GM21528 (cell line): Measurements from ENCODE around the gene NCS1.

Source experiments
- ATAC-seq: cut with Tn5 transposase; IDR thresholded peaks from one replicate; pipeline ENCODE4 v1.9.1; 2021; ENCODE audit warnings: mild to moderate bottlenecking, moderate library complexity; ENCODE audit not compliant: unreplicated experiment, low FRiP score

The NCS1 gene

DNA sequence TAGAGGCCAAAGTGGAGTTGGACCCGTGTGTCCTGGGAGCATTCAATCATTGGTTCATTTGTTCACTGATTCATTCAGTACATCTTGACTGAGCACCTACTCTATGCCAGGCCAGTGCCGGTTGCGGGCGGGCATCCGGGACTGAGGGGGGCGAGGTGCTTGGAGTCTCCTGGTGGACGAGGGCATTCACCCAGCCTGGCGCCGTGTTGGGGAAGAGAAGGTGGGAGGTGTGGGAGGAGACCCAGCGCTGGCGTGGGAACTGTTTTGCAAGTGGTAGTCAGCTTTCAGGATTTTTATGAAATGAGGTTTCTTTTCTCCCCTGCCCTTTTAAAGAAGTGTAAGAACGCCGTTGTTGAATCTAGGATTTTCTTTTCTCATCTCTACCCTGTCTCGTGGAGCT lies 37.2 kb downstream of the NCS1 start:
- no peak for ATAC-seq

DNA sequence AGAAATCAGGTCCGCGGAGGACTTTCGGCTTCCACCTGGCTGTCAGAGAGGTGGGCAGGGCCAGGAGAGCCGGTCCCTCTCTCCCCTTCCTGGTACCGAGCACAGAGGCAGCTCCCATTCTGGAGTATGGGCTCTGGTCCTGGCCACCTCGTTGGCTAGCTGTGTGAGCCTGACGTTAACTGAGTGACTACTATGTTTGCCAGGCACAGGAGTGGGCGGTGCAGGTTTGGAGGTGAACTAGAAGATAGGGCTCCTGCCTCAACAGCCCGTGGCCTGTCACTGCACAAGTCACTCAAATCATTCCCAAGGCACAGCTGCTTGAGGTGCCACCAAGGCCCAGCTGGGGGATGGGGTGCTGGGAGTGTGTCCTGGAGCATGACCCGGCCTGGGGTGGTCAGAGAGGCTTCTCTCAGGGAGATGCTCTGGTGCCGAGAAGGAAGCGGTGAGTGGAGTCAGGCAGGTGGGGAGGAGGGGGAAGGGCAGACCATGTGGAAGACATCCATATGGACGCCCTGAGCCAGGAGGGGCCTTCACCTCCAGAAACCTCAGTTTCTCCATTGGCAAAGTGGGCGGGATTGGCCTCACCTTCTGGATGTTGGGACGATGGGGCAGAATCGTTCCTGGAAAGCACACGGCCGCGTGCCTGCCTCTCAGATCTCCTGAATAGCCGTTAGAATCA lies 39.5 kb downstream of the NCS1 start:
- no peak for ATAC-seq

GRCh38 chr9:130212543-130213297 lies 40.5 kb downstream of the NCS1 start:
- ATAC-seq = no peak

GRCh38 chr9:130213911-130214761 lies 41.9 kb downstream of the NCS1 start:
- ATAC-seq = no peak

DNA sequence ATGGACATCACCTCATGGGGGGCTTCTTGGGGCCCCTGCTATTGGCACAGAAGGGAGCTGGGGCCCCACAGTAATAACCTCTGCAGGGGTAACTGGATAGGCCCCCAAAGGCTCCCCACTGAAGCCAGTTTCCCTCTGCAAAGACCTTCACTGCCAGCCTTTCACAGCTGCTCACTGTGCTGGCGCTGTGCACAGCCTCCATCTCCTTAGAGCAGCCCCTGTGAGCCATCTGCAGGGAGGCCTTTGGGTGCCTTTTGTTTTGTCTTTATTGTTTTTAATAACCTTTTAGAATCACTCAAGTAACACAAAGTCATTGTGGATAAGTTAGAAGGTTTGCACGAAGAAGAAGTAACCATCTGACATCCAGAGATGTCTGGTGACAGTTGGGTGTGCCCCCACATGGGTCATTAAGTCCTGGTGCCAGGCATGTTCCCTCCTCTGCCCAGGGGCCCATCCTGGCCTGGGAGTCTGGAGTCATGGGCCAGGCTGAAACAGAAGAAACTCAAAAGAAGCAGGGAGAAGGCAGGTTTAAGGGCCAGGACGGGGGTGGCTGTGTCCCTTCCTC lies 42.7 kb downstream of the NCS1 start:
- no peak for ATAC-seq

DNA sequence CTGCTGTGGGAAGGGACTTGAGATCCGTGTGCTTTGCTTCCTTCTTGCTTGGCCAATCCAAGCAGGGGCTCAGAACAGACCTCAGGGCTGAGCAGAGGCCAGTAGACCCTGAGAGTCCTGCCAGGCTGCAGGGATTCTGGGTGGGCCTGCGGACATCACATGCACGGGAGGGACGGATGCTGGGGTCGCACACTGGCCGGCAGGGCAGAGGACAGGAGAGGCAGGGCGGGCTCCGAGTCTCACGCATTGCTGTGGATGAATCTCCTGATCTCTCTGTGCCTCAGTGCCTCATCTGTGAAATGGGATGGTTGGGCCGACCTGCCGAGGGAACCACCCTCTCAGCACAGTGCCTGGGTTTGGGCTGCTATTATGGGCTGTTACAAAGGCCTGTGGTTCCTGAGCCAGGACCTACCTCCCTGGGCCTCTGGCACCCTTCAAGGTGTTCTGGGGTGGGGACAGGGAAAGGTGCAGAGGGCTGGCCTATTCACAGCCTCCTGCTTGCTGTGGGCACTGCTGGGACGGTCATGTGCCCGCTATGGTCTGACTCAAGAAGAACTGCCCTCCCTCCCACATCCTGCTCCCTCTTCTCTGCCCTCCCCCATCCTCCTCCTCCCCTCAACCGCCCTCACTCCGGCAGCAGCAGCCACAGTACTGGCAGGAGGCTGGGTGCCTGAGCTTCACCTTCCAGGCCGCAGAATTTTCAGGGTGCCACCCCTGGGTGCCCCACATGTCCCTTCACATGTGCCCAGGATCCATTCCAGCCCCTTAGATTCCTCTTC lies 43.3 kb downstream of the NCS1 start:
- no peak for ATAC-seq

DNA sequence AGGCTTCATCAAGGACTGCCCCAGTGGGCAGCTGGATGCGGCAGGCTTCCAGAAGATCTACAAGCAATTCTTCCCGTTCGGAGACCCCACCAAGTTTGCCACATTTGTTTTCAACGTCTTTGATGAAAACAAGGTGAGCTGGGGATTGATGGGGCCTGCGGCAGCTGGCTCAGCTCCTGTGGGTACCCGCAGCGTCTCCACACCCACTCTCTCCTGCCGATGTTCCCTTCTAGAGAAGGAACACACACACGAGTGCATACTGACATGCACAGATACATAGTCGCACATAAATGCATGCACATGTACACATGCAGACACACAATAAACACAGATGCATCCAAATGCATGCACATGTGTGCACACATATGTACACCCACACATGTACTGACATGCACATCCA lies 45.6 kb downstream of the NCS1 start:
- no peak for ATAC-seq

DNA sequence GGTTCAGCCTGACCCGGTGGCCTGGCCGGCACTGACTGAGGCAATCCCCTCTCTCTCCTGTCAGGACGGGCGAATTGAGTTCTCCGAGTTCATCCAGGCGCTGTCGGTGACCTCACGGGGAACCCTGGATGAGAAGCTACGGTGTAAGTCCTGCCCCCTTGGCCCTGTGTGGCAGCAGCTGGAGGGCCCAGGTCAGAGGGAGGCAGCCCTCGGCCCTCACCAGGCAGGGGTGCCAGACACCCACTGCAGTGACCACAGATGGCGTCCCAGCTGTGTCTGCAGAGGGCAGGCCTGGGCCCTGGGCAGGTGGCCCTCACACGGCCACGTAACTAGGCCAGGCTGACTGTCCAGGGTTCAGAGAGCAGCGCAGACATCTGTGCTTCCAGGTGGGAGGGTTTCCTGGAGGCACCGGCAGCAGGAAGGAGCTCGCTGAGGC lies 47.5 kb downstream of the NCS1 start:
- no peak for ATAC-seq

- ATAC-seq = no peak
Measured at GRCh38 chr9:130220352-130220751, 48.1 kb downstream of the NCS1 start.

DNA sequence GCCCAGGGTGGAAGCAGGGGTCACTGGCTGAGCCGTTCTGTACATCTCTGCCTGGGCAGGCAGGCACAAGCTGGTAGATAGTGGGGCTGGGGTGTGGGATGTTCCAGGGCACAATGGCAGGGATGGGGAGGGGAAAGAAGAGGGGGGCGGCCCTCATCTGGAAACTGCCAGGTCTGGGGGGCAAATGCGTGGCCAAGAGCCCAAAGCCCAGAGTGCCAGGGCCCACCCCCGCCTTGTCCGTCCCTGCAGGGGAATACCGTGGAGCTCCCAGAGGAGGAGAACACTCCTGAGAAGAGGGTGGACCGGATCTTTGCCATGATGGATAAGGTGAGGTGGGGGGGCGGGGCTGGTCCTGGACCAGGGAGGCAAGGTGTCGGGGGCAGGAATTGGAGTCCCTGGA lies 50.6 kb downstream of the NCS1 start:
- ATAC-seq = no peak

- ATAC-seq = no peak
Measured at GRCh38 chr9:130225071-130225470, 52.9 kb downstream of the NCS1 start.

DNA sequence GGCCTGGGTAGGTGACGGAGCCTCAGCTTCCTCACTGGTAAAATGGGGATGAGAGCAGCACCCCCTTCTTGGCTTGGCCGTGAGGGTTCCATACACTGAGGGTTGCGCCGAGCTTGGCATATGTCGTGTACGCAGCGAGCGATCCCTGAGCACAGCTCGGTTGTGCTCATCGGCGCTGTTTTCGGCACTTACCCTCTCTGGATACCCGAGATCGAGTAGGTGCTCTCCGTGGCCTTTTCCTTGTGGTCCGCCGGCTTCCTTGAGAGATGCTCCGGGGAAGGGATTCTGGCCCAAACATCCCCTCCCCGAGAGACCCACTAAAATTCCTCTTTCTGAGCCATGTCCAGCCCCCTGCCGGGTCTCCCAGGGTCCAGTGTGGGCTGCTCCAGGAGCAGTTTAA lies 53.4 kb downstream of the NCS1 start:
- ATAC-seq = no peak

DNA sequence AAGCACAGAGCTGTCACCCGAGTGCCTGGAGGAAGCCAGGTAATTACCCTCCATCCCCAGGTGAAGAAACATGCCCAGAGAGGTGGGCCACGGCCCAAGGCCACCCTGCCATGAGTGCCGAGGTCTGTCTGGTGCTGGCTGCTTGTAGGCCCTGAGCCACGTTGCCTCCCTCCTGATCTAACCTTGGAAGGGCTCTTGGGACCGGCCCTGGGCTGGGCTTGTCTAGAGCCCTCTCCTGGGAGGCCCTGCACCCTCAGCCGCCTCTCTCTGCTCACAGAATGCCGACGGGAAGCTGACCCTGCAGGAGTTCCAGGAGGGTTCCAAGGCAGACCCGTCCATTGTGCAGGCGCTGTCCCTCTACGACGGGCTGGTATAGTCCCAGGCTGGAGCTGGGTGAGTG lies 53.9 kb downstream of the NCS1 start:
- ATAC-seq = no peak

DNA sequence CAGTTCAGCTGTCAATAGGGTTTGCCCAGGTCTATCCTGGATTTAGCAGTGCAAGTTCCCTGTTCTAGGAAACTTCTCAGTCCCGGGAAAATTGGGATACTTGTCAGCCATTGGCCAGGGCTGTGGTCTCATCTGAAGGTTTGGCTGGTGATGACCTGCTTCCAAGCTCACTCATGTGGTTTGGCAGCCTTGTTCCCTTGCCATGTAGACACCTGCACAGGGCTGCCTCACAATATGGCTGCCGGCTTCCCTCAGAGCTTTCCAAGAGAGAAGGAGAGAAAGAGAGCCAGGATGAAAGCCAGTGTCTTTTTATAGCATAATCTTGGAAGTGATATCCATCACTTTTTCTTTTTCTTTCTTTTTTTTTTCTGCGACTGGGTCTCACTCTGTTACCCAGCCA lies 55.6 kb downstream of the NCS1 start:
- ATAC-seq = no peak

GRCh38 chr9:130229759-130230158 lies 57.6 kb downstream of the NCS1 start:
- ATAC-seq = no peak

DNA sequence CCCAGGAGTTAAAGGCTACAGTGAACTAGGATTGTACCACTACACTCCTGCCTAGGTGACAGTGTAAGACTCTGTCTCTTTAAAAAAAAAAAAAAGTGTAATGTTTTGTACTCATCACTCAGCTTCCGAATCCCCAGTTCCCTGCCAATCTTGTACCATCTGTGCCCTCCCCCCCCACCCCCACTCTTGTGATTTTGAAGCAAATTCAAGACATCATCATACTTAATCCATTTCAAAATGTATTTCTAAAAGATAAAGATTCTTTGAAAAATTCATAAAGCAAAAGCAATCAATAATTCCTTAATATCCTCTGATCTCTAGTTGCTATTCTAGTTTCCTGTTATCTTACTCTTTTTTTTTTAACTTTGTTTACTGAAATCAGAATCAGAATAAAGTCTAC lies 58.4 kb downstream of the NCS1 start:
- no peak for ATAC-seq

DNA sequence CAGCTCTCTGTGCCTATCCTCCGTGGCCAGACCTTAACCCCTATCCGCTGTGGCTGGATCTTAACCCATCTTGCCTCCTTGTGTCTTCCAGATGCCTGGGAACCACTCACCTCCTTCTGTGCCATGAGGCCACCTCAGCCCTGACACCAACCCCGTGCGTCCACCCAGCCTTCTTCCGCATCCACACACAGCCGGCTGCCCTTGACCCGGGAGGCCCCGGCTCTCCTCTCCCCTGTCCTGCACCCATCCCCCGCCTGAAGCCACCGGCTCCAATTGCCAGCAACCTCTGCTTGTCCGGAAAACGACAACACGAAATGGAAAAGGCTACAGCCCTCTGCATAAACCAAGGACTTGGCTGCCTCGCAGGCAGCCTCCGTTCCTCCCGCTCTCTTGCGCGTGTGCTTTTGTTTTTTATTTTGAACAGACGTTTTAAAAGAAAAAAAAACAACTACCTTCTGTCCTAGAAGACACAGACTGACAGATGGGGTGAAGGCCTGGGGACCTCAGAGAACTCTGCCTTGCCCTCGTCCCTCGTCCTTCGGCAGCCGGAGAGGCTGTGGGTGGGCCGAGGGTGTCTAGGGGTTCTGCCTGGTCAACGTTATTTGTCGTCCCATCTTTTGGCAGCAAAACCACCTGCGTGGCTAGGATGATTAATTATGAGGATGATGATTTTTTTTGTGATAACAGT lies 60.8 kb downstream of the NCS1 start:
- ATAC-seq = no peak

DNA sequence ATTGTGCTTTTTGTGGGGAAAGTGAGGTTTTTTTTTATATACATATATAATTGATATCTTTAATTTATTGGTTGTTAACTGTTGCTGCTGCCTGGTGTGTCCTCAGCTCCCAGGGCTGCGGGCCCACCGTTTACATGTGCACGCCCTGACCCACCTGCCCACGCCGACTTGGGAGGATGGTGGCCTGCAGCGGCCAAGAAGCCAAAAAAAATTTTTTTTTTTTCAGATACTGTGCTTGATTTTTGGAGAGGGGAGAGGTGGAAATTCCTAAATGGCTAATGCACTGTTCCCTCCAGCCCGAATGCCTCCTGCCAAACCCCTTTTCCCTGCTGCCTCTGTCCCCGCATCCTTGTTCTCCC lies 61.4 kb downstream of the NCS1 start:
- ATAC-seq = no peak

- ATAC-seq = no peak
Measured at GRCh38 chr9:130234340-130235260, 62.4 kb downstream of the NCS1 start.
